Measurements from ENCODE around the gene FOSL1. TPM values are rescaled to one million over a fixed set of nuclear protein-coding genes. Genes with fewer than 3 reads are reported as not detected.

FOSL1 gene
- total RNA-seq, 4 donors from 2014 or later = 1.5 to 15.2 (median 2.8) TPM

DNA sequence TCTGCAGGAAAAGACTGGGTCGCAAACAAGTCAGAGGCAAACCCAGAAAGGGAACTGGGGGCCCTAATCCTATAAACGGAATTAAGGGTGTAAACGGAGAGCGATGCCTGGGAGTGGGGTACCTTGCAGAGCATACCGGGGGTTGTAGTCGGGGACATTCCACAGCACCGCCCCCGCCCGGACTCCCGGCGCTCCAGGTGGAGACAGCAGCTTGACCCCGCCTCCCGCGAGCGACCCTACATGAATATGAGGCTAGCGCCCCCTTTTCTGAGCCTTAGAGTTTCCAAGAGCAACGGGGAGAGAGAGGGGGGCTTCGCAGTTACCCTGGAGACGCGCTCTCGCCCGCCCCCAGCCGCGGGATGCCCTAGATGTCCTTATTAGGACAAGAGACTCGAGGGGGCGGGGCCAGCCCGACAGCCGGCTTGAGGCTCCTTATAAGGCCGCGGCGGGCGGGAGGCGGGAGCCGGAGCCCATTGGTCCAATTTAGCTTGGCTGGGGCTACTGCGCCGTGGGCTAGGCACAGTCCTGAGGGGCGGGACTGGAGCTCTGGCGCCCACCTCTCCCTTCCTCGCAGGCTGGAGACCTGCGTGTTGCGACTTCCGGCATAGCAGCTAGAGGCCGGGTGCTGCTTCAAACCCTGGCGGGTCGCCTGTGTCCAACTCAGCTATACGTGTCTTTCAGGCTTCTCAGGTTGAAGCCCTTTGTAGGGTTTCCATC is 40.9 kb downstream of the FOSL1 start:
- TF ChIP-seq, protein P1, sequence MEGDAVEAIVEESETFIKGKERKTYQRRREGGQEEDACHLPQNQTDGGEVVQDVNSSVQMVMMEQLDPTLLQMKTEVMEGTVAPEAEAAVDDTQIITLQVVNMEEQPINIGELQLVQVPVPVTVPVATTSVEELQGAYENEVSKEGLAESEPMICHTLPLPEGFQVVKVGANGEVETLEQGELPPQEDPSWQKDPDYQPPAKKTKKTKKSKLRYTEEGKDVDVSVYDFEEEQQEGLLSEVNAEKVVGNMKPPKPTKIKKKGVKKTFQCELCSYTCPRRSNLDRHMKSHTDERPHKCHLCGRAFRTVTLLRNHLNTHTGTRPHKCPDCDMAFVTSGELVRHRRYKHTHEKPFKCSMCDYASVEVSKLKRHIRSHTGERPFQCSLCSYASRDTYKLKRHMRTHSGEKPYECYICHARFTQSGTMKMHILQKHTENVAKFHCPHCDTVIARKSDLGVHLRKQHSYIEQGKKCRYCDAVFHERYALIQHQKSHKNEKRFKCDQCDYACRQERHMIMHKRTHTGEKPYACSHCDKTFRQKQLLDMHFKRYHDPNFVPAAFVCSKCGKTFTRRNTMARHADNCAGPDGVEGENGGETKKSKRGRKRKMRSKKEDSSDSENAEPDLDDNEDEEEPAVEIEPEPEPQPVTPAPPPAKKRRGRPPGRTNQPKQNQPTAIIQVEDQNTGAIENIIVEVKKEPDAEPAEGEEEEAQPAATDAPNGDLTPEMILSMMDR (IDR thresholded peaks at IDR 0.05; ENCODE audit: low read depth) = no peak

DNA sequence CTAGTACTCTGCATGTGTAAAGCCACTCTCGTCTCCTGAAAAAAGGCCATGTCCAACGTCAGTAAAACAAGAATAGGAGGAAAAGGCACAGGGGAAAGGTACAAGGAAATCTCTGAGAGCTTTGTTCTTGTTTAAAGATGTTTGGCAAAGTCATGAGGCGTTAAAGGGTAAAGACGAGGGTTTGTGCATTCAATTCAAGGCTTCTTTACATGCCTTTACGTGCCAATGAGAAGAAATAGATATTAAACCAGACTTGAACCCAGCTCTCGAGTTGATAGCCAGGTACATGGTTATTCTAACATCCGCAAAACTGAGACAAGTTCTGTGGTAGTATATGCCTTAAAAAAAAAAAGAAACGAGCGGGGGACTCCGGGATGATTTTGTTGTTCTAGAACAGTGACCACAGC is 41.5 kb downstream of the FOSL1 start:
- TF ChIP-seq, protein P1 (IDR thresholded peaks at IDR 0.05; ENCODE audit: low read depth) = no peak

DNA sequence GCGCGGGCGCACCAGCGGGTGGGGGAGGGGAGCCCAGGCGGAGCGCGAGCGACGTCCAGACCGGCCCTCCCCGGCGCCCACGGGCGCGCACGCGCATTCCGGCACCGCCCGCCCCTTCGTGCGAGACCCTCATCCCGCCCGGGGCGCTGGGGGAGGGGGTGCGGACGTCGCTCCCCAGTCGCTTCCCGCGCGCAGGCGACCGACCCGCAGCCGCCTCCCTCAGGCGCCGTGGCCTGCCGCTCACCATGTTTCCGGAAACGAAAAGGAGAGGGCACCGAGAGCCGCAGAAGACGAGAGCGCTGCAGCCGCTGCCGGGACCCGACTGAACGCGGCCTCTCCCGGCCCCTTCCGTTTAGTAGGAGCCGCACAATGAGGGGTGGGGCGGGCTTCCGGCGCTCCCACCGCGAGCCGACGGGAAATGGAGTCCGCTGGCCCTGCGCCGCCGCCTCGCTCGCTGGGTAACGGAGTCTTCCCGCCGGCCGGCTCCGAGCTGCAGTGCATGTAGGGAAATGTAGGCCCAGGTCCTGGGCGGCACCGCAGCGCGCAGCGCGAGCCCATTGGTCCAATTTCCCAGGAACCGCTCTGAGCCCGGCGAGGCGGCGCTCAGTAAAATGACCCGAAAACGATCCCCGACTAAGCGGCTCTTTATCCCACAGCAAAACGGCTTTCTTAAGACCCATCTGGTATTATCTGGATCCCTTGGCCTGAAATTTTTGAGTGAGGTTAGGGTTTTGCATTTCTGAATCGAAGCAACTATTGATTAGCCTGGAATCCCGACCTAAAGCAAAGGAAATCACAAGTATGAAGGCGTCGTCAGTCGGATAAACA is 42.1 kb downstream of the FOSL1 start, which contains the start of gene CFL1:
Gene CFL1 (minus strand): TSS at position 328 of the 828 bp plus-strand sequence. CDS start 81 bp downstream, at position 247.
- TF ChIP-seq, protein P1 (IDR thresholded peaks at IDR 0.05; ENCODE audit: low read depth) = no peak

DNA sequence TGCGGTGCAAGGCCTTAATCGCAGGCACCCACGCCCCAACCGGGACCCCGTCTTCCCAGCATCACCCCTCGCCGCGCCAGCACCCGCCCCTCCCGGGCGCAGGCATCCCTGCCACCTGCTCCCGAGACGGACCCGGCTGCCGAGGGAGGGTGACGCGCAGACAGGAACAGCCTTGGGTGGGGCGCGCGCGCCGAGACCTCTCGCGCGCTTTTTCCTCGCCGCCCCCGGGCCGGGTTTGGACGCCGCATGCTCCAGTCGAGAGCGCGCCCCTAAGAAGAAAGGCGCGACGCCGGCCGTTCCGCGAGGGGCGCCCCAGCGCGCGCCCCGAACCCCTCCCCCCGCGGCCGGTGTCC is 42.7 kb downstream of the FOSL1 start:
- TF ChIP-seq, protein P1 (IDR thresholded peaks at IDR 0.05; ENCODE audit: low read depth) = no peak

DNA sequence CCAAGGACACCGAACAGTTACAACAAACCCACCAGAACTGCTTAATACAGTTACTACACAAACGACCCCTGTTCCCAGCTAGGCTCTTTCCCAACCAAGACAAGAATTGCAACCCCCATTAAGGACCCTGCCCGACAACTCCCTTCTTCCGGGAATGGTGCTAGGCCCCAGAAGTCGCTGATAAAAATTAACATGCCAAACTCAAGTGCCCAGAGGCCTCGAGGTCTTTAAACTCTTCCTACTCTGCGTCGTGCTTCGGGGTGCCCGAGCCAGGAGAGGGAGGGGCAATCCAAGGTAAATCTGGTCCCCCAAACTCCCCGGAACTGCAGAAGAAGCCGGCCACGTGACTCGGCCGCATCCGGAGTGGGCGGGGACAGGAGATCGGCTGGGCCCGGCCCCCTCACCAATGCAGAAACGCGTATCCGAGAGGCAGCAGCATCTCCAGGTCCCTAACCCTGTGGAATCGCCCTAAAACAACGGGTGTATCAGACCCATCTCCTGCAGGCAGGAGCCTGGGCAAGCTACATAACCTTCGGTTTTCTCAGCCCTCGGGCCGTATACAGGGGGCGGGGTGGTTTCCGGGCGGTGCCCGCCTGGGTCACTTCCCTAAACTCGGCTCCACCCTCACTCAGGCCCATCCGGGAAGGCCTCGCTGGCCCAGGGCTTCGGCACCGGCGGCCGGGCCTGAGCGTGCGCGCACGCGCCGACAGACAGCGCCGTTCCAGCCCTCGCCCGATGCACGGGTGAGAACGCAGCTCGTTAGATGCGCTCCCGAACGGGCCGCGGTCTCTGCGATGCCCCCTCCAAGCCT is 43.3 kb downstream of the FOSL1 start:
- TF ChIP-seq, protein P1 (IDR thresholded peaks at IDR 0.05; ENCODE audit: low read depth) = no peak

DNA sequence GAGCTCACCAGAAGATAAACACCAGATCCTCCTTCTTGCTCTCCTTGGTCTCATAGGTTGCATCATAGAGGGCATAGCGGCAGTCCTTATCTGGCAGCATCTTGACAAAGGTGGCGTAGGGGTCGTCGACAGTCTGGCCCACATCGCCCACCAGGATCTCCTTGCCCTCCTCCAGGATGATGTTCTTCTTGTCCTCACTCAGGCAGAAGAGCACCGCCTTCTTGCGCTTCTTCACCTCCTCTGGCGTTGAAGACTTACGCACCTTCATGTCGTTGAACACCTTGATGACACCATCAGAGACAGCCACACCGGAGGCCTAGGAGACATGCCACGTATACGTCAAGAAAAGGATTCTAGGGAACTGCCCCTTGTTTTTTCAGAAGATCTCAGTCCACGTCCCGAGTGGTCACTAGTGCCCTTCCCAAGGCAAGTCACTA is 44.2 kb downstream of the FOSL1 start:
- TF ChIP-seq, protein P1 (IDR thresholded peaks at IDR 0.05; ENCODE audit: low read depth) = no peak
